Measurements from ENCODE around the gene MAPT. TPM values are rescaled to one million over a fixed set of nuclear protein-coding genes. Genes with fewer than 3 reads are reported as not detected.

Gene MAPT
- total RNA-seq, 2 experiments from 2014 or later = 1.3 to 1.4 TPM

GRCh38 chr17:46023783-46024388 is 129.5 kb downstream of the MAPT start:
- H3K27me3 Mint-ChIP-seq = no peaks in the 10 kb centered on the region
- H3K27ac Mint-ChIP-seq = peak overlapping the region; percentile 37
- intact Hi-C loops (cut with micrococcal nuclease) = no loop called here
- ATAC-seq (no peak), DNase-seq (no peak)
- H3K36me3 Mint-ChIP-seq (ENCODE audit: low read depth) = peaks cover 3% of the 10 kb centered on the region
- H3K9me3 Mint-ChIP-seq = no peaks in the 10 kb centered on the region
- TF ChIP-seq CTCF (IDR thresholded peaks at IDR 0.05) = no peak
- CTCF ChIA-PET = no interaction called here
- POLR2A ChIA-PET = interaction anchor here (1.0 kb wide), 1 partner anchor 10 kb away, joined by 3 read pairs; no protein-coding TSS in a partner anchor
- H3K4me1 Mint-ChIP-seq (ENCODE audit: low read depth) = peaks cover 17% of the 10 kb centered on the region
- H3K4me3 Mint-ChIP-seq = no peak overlapping the region

- POLR2A ChIA-PET = no interaction called here
- ATAC-seq (no peak), DNase-seq (no peak)
- peaks cover 8% of the 10 kb centered on the region for H3K36me3 Mint-ChIP-seq (ENCODE audit: low read depth)
- H3K9me3 Mint-ChIP-seq = no peaks in the 10 kb centered on the region
- intact Hi-C loops (cut with micrococcal nuclease) = no loop called here
- CTCF ChIA-PET = no interaction called here
- H3K27ac Mint-ChIP-seq = no peak overlapping the region
- no peak for TF ChIP-seq CTCF (IDR thresholded peaks at IDR 0.05)
- H3K4me3 Mint-ChIP-seq = no peak overlapping the region
- H3K4me1 Mint-ChIP-seq (ENCODE audit: low read depth) = peaks cover 21% of the 10 kb centered on the region
- H3K27me3 Mint-ChIP-seq = no peaks in the 10 kb centered on the region
Measured at GRCh38 chr17:46024590-46024989, 130.2 kb downstream of the MAPT start.

GRCh38 chr17:46025060-46025459 is 130.7 kb downstream of the MAPT start:
- H3K27me3 Mint-ChIP-seq = no peaks in the 10 kb centered on the region
- TF ChIP-seq CTCF (IDR thresholded peaks at IDR 0.05) = no peak
- intact Hi-C loops (cut with micrococcal nuclease) = no loop called here
- no peak for ATAC-seq
- POLR2A ChIA-PET = no interaction called here
- CTCF ChIA-PET = no interaction called here
- no peak overlapping the region for H3K4me3 Mint-ChIP-seq
- H3K36me3 Mint-ChIP-seq (ENCODE audit: low read depth) = peaks cover 9% of the 10 kb centered on the region
- no peak overlapping the region for H3K27ac Mint-ChIP-seq
- H3K4me1 Mint-ChIP-seq (ENCODE audit: low read depth) = peaks cover 18% of the 10 kb centered on the region
- H3K9me3 Mint-ChIP-seq = no peaks in the 10 kb centered on the region
- DNase-seq = no peak

GRCh38 chr17:46025510-46026165 is 131.3 kb downstream of the MAPT start:
- peak overlapping the region; percentile 11 for H3K27ac Mint-ChIP-seq

More at GRCh38 chr17:46025510-46026165, 131.3 kb downstream of the MAPT start:
- ChIA-PET CTCF (interaction anchor here (1.2 kb wide), 1 partner anchor 19 kb away, joined by 3 read pairs; no protein-coding TSS in a partner anchor), POLR2A (no interaction called here)
- intact Hi-C loops (cut with micrococcal nuclease) = no loop called here
- H3K4me3 Mint-ChIP-seq = no peak overlapping the region
- TF ChIP-seq CTCF (IDR thresholded peaks at IDR 0.05) = no peak
- H3K27me3 Mint-ChIP-seq = no peaks in the 10 kb centered on the region
- ATAC-seq = no peak
- peaks cover 12% of the 10 kb centered on the region for H3K4me1 Mint-ChIP-seq (ENCODE audit: low read depth)
- H3K36me3 Mint-ChIP-seq (ENCODE audit: low read depth) = peaks cover 13% of the 10 kb centered on the region
- DNase-seq = no peak
- H3K9me3 Mint-ChIP-seq = no peaks in the 10 kb centered on the region

Data from activated CD8-positive, alpha-beta T cell treated with anti-CD3 and anti-CD28 coated beads for 36 hours (primary cell).